T-helper 2 cell (primary cell): ENCODE measurements around the gene CDC42BPA.
"Not testable (repeated sequence)": the region's sequence is repeated elsewhere in the genome, so short reads cannot be mapped to it uniquely, and the experiment has no call there.

Experiments
- DNase-seq, 5 experiments: peaks; one replicate each; pipeline versions ENCODE4 v3.0.0 to v3.0.0-alpha.2; 2012 to 2022

Gene CDC42BPA

GRCh38 chr1:227210604-227211003, 107.7 kb downstream of the CDC42BPA start:
- no peak for DNase-seq

DNA sequence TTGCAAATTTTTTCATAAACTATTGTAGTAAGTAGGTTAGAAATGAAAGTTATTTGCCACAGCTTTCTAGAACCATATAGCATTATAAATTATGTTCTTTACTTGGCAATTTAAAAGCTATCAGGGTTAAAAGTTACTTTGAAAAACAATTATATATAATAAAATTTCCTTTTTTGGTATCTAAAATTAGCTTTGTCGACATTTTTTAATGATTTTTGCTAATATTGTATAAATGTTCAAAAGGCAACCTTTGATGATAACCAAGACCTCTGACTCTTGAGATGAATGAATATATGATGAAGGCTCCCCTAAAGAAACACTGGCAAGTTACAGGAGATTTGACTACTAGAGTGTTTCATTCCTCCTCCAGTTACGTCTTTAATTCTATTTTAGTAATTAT, 121.2 kb downstream of the CDC42BPA start:
- no peak for DNase-seq

DNA sequence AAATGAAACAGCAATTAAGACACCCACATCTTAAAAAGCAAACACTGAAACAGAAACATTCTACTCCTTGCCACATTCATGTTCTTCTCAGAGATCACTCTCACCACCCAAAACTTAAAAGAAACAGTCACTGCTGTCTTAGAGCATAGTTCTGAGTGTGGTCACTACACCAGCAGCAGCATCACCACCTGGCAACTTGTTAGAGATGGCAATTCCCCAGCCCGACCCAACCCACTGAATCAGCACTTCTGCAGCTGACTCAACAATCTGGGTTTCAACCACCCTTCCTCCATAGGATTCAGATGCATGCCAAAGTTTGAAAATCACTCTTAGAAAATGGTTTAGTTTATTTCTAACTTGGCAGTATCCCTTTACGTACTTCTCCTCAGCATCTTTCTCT, 126.1 kb downstream of the CDC42BPA start:
- peak in 2 of 5 experiments; percentile 6 to 74 for DNase-seq

DNA sequence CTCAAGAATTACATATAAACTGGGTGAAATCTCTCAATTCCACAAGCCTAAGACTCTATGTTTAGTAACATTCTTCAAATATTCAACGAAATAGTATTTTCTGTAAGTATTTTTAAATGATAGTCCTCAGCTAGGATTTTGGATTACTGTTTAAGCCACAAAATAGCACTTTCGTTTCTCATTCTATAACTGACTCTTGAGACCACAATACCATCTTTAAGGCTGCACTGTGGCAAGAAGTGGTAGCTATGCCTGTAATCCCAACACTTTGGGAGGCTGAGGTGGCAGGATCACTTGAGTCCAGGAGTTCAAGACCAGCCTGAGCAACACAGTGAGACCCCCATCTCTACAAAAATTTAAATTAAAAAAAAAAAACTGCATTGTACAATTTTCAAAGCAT, 126.7 kb downstream of the CDC42BPA start:
- DNase-seq: peak in 1 of 5 experiments; percentile 55

GRCh38 chr1:227190321-227190720, 128.0 kb downstream of the CDC42BPA start:
- no peak for DNase-seq

GRCh38 chr1:227185291-227185690, 133.0 kb downstream of the CDC42BPA start:
- no peak for DNase-seq

DNA sequence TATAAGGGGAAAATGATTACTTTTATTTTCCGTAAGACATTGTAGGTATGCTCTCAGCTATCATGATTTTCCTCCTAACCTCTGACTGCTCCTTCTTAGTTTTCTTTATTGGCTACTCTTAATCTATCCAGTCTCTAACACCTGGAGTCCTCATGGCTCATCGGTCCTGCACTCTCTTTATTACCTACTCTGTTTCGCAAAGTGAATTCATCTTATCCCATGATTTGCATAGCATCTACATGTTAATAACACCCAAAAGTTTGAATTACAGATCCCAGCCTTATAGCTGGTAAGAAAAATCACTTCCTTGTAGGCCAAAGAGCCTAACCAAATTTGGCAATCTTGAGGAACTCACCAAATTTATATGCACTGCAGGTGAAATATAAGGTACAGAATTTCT, 136.3 kb downstream of the CDC42BPA start:
- DNase-seq: no peak

GRCh38 chr1:227175611-227176010, 142.7 kb downstream of the CDC42BPA start:
- no peak for DNase-seq

GRCh38 chr1:227174164-227174563, 144.1 kb downstream of the CDC42BPA start:
- no peak for DNase-seq

- DNase-seq: no peak
Measured at GRCh38 chr1:227170361-227171166, 147.7 kb downstream of the CDC42BPA start.

DNA sequence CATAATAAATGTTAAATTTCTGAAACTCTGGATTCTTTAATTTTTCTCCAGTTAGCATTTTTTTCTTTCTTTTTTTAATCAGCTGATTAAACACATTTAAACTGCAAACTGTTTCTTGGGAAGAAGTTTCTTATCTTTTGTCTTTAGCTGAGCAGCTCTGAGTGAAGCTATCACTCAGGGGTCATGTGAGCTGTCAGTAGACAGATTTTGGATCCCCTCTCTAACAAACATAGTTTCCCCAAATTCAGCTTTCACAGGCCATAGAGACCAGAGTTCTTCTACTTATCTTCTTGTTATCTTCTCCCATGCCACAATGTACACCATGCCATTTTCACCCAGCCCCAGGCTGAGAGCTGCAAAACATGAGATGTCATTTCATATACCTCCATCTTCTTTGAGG, 148.9 kb downstream of the CDC42BPA start:
- no peak for DNase-seq

- no peak for DNase-seq
Measured at GRCh38 chr1:227167276-227168101, 150.8 kb downstream of the CDC42BPA start.

DNA sequence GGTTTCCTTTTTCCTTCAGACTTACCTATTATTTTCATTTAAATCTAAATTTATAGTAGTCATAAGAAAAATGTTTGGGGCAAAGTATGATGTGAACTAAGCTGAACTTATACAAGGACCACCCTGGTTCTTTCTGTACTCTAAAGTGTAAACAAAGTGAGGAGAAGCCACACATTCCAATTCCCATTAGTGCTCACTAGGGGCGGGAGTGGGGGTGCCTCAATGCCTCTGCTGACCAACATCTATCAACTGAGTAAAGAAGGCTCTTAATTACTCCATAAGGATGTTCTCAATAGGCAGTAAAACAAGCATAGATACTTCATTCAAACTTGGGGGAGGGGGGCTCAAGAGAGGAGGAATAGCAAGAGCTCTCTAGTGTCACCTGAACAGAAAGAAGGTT, 151.7 kb downstream of the CDC42BPA start:
- DNase-seq: no peak

DNA sequence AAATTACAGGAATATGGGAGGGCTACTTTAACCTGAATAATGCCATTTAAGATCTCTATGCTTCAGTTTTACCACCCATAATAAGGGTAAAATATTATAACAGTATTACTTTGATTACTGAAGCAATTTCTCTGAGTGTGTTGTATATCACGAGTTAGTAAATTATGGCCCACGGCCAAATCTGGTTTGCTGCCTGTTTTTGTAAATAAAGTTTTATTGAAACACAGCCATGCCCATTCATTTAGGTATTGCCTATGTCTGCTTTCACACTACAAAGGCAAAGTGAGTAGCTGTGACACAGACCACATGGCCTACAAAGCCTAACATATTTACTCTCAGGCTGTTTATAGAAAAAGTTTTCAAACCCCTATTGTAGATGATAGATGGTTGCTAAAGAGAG, 156.8 kb downstream of the CDC42BPA start:
- DNase-seq: no peak

GRCh38 chr1:227156520-227156919, 161.8 kb downstream of the CDC42BPA start:
- DNase-seq: no peak

DNA sequence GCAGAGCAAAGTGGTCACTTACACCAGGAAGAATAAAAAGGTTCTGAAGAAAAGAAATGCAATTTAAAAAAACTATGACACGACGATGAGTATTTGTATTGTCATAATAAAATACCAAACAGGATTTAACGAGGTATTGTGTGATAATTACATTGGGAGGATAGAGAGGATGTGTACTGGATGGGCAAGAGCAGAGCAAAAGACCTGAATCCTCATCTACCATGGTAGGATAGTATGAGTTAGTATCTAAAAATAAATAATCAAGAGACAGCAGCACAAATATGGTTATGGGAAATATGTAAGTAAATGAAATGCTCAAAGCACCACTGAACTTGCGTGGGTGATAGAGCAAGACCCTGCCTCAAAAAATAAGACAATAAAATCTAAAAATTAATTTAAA, 162.6 kb downstream of the CDC42BPA start:
- no peak for DNase-seq

DNA sequence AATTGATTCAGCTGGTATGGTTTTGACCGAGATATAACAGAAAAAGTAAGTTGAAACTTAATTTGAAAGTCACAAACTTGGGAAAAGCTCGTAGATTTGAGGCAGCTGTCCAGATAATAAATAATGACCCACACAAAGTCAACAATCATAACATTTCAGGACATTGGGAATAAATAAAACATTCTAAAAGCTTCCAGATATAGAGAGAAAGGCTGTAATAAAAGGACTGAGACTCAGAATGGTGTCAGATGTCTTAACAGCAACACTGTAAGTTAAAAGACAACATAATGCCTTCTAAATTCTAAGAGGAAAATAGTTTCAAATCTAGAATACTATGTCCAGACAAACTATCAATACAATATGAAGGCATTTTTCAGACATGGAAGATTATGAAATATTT, 163.3 kb downstream of the CDC42BPA start:
- DNase-seq: no peak

GRCh38 chr1:227152525-227152924, 165.8 kb downstream of the CDC42BPA start:
- DNase-seq: no peak

GRCh38 chr1:227140376-227140775, 177.9 kb downstream of the CDC42BPA start:
- no peak for DNase-seq

- DNase-seq: no peak
Measured at GRCh38 chr1:227136210-227136820, 182.0 kb downstream of the CDC42BPA start.

DNA sequence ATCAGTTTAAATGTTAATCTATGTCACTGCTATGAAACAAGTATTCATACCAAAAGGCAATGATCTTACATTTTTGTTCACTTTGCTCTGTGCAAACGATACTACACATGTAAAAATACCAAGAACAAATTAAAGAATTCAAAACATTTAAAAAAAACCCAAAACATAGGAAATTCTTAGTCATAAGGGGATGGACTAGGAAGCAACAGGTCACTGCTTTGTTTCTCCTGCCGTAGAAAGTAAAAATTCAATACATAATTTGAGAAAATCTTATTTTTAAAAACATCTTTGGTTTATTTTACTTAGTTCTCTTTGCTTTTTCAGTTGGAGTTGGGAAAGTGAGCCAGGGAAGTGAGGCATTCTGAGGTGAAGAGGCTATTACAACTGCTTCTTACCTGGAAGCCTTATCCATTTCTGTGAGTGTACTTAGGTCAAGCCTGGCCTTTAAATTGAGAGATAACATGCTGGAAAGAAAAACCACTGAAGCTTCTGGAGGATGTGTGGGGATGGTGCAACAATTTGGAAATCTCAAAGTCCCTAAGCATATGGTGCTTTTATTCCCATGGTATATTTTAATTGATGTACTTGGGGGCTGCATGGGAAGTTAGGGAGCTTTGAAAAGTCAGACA, 183.5 kb downstream of the CDC42BPA start:
- DNase-seq: no peak

DNA sequence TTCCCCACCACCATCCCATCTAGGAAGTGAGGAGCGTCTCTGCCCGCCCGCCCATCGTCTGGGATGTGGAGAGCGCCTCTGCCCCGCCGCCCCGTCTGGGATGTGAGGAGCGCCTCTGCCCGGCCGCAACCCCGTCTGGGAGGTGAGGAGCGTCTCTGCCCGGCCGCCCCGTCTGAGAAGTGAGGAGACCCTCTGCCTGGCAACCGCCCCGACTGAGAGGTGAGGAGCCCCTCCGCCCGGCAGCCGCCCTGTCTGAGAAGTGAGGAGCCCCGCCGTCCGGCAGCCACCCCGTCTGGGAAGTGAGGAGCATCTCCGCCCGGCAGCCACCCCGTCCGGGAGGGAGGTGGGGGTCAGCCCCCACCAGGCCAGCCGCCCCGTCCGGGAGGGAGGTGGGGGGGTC, 185.6 kb downstream of the CDC42BPA start:
- DNase-seq: not testable (repeated sequence)

DNA sequence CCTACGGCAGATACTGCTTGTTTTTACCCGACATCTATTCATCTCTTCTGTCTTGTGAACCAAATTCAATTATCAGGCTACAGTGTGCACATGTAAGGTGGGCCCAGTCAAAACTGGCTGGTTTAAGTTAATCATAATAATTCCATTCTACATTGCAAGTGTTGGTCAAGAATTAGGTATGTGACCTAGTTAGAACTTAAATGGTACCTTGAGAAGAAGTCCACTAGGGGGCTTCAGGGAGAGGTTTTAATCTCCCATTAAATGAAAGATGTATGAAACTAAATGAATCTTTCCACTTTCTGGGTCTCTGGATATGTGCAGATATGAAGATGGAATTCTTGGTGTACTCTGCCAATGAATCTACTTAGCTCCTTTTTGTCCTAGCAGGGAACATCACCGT, 187.1 kb downstream of the CDC42BPA start:
- DNase-seq: peak in 1 of 5 experiments; percentile 5
